Measurements from ENCODE around the gene RNF208.

GRCh38 chr9:137266162-137266527, 44.1 kb upstream of the RNF208 start:
- TF ChIP-seq CTCF (IDR thresholded peaks at IDR 0.05), result no peak
- no peak for TF ChIP-seq EZH2 (IDR thresholded peaks at IDR 0.05; ENCODE audit: borderline replicate concordance, insufficient read depth, low read depth, low read length, poor library complexity, severe bottlenecking)

Data from B cell (primary cell).